Measurements from ENCODE around the gene ANHX.

The ANHX gene

GRCh38 chr12:133231001-133231400, 4.7 kb downstream of the ANHX start:
- H3K9me3 ChIP-seq (ENCODE audit: control insufficient read depth, low read length), result peaks cover 88% of the 10 kb centered on the region
- H3K36me3 ChIP-seq (ENCODE audit: control insufficient read depth, insufficient read depth, low read length), result no peaks in the 10 kb centered on the region
- H3K4me3 ChIP-seq (ENCODE audit: extremely low read depth, insufficient read depth, low read length, poor library complexity, severe bottlenecking), result no peak overlapping the region
- H3K4me1 ChIP-seq (ENCODE audit: control insufficient read depth, insufficient read depth, low read length, poor library complexity, severe bottlenecking), result no peaks in the 10 kb centered on the region
- H3K27ac ChIP-seq (ENCODE audit: low read depth, low read length, severe bottlenecking), result no peak overlapping the region
- 68 to 71% methylated on average over 3 of the region's 3 CpGs for WGBS, 2 experiments (ENCODE audit: insufficient coverage in 2 of 2)

GRCh38 chr12:133227281-133227852, 8.3 kb downstream of the ANHX start:
- Histone ChIP-seq H3K36me3 (ENCODE audit: control insufficient read depth, insufficient read depth, low read length) (no peaks in the 10 kb centered on the region), H3K4me3 (ENCODE audit: extremely low read depth, insufficient read depth, low read length, poor library complexity, severe bottlenecking) (no peak overlapping the region), H3K4me1 (ENCODE audit: control insufficient read depth, insufficient read depth, low read length, poor library complexity, severe bottlenecking) (no peaks in the 10 kb centered on the region), H3K9me3 (ENCODE audit: control insufficient read depth, low read length) (peaks cover 86% of the 10 kb centered on the region), H3K27ac (ENCODE audit: low read depth, low read length, severe bottlenecking) (no peak overlapping the region)
- 59 to 61% methylated on average over 6 to 7 of the region's 7 CpGs for WGBS, 2 experiments (ENCODE audit: insufficient coverage in 2 of 2)

- Histone ChIP-seq H3K27ac (ENCODE audit: low read depth, low read length, severe bottlenecking) (no peak overlapping the region), H3K4me3 (ENCODE audit: extremely low read depth, insufficient read depth, low read length, poor library complexity, severe bottlenecking) (no peak overlapping the region), H3K9me3 (ENCODE audit: control insufficient read depth, low read length) (peaks cover 84% of the 10 kb centered on the region), H3K4me1 (ENCODE audit: control insufficient read depth, insufficient read depth, low read length, poor library complexity, severe bottlenecking) (no peaks in the 10 kb centered on the region), H3K36me3 (ENCODE audit: control insufficient read depth, insufficient read depth, low read length) (no peaks in the 10 kb centered on the region)
- 77 to 83% methylated on average over 7 of the region's 8 CpGs for WGBS, 2 experiments (ENCODE audit: insufficient coverage in 2 of 2)
These were observed 9.0 kb downstream of the ANHX start for GRCh38 chr12:133226690-133227089.

- Histone ChIP-seq H3K4me3 (ENCODE audit: extremely low read depth, insufficient read depth, low read length, poor library complexity, severe bottlenecking) (no peak overlapping the region), H3K36me3 (ENCODE audit: control insufficient read depth, insufficient read depth, low read length) (no peaks in the 10 kb centered on the region), H3K4me1 (ENCODE audit: control insufficient read depth, insufficient read depth, low read length, poor library complexity, severe bottlenecking) (no peaks in the 10 kb centered on the region), H3K27ac (ENCODE audit: low read depth, low read length, severe bottlenecking) (no peak overlapping the region), H3K9me3 (ENCODE audit: control insufficient read depth, low read length) (peaks cover 86% of the 10 kb centered on the region)
- WGBS, 2 experiments (ENCODE audit: insufficient coverage in 2 of 2), result 67 to 68% methylated on average over 3 to 4 of the region's 4 CpGs
These were observed 10.2 kb downstream of the ANHX start for GRCh38 chr12:133225527-133225926.

- no peaks in the 10 kb centered on the region for H3K4me1 ChIP-seq (ENCODE audit: control insufficient read depth, insufficient read depth, low read length, poor library complexity, severe bottlenecking)
- 76 to 84% methylated on average over 7 to 8 of the region's 10 CpGs for WGBS, 2 experiments (ENCODE audit: insufficient coverage in 2 of 2)
- peaks cover 84% of the 10 kb centered on the region for H3K9me3 ChIP-seq (ENCODE audit: control insufficient read depth, low read length)
- no peaks in the 10 kb centered on the region for H3K36me3 ChIP-seq (ENCODE audit: control insufficient read depth, insufficient read depth, low read length)
- H3K4me3 ChIP-seq (ENCODE audit: extremely low read depth, insufficient read depth, low read length, poor library complexity, severe bottlenecking), result no peak overlapping the region
- no peak overlapping the region for H3K27ac ChIP-seq (ENCODE audit: low read depth, low read length, severe bottlenecking)
These were observed 13.5 kb downstream of the ANHX start for GRCh38 chr12:133222211-133222610.

- 70 to 76% methylated on average over 16 of the region's 16 CpGs for WGBS, 2 experiments (ENCODE audit: insufficient coverage in 2 of 2)
- Histone ChIP-seq H3K4me3 (ENCODE audit: extremely low read depth, insufficient read depth, low read length, poor library complexity, severe bottlenecking) (no peak overlapping the region), H3K27ac (ENCODE audit: low read depth, low read length, severe bottlenecking) (no peak overlapping the region), H3K4me1 (ENCODE audit: control insufficient read depth, insufficient read depth, low read length, poor library complexity, severe bottlenecking) (no peaks in the 10 kb centered on the region), H3K36me3 (ENCODE audit: control insufficient read depth, insufficient read depth, low read length) (no peaks in the 10 kb centered on the region), H3K9me3 (ENCODE audit: control insufficient read depth, low read length) (peaks cover 83% of the 10 kb centered on the region)
These were observed 14.4 kb downstream of the ANHX start for GRCh38 chr12:133221241-133221640.

DNA sequence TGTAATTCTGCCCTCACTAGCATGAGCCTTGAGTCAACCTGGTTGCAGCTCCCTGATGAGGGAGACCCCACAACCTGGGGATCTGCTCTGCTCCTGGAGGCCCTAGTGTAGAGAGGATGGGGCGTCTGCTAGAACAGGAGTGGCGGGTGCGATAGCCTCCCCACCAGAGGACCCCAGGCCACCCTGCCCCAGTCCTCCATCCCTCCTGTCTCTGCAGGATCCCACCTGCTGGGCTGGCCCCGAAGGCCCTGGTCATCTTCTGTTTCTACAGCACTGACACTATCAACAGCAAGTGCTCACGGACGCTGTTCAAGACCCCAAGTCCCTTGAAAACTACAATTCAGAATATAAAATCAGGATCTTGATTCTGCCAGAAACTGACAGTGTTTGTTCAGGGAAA, 15.2 kb downstream of the ANHX start:
- Histone ChIP-seq H3K36me3 (ENCODE audit: control insufficient read depth, insufficient read depth, low read length) (no peaks in the 10 kb centered on the region), H3K9me3 (ENCODE audit: control insufficient read depth, low read length) (peaks cover 82% of the 10 kb centered on the region), H3K4me1 (ENCODE audit: control insufficient read depth, insufficient read depth, low read length, poor library complexity, severe bottlenecking) (no peaks in the 10 kb centered on the region), H3K4me3 (ENCODE audit: extremely low read depth, insufficient read depth, low read length, poor library complexity, severe bottlenecking) (no peak overlapping the region), H3K27ac (ENCODE audit: low read depth, low read length, severe bottlenecking) (no peak overlapping the region)
- 83 to 87% methylated on average over 2 to 6 of the region's 6 CpGs for WGBS, 2 experiments (ENCODE audit: insufficient coverage in 2 of 2)

DNA sequence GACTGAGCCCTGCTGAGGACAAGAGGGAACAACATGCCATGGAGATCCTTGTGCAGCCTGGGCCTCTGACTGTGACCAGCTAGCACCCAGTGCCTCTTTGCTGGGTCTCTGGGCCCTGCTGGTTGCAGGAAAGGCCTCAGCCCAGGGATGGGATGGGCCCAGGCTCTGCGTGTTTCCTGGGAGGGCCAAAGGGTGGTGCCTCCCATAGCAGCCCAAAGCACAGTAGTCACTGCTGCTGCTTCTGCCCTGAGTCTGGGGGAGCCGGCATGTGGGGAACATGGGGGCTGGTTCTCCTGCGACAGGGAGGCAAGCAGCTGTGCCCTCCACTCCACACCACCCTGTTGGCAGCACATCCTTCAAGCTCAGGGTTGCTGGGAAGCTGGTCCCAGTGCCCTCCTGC, 18.5 kb downstream of the ANHX start:
- Histone ChIP-seq H3K4me3 (ENCODE audit: extremely low read depth, insufficient read depth, low read length, poor library complexity, severe bottlenecking) (no peak overlapping the region), H3K9me3 (ENCODE audit: control insufficient read depth, low read length) (peaks cover 84% of the 10 kb centered on the region), H3K27ac (ENCODE audit: low read depth, low read length, severe bottlenecking) (no peak overlapping the region), H3K36me3 (ENCODE audit: control insufficient read depth, insufficient read depth, low read length) (no peaks in the 10 kb centered on the region), H3K4me1 (ENCODE audit: control insufficient read depth, insufficient read depth, low read length, poor library complexity, severe bottlenecking) (no peaks in the 10 kb centered on the region)
- WGBS, 2 experiments (ENCODE audit: insufficient coverage in 2 of 2), result 17 to 54% methylated on average over 1 to 3 of the region's 3 CpGs

DNA sequence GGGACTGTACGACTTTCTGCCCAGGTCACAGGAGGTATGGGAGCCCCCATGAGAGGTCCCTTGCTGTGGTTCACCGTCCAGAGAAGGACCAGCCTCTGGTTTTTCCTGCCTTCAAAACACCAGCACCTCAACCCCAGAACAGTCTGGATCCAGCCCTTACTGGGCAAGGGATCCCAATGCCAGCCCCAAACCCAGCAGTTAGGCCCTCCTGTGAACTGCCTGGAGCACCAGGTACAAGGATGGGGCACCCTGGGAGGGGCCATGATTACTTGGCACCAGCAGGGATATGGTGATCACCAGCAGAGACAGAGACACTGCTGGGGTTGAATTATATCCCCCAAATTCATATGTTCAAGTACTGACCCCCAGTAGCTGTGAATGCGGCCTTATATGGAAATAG, 20.0 kb downstream of the ANHX start:
- peaks cover 78% of the 10 kb centered on the region for H3K9me3 ChIP-seq (ENCODE audit: control insufficient read depth, low read length)
- WGBS, 2 experiments (ENCODE audit: insufficient coverage in 2 of 2), result 67 to 70% methylated on average over 2 to 3 of the region's 3 CpGs
- H3K4me3 ChIP-seq (ENCODE audit: extremely low read depth, insufficient read depth, low read length, poor library complexity, severe bottlenecking), result no peak overlapping the region
- H3K27ac ChIP-seq (ENCODE audit: low read depth, low read length, severe bottlenecking), result no peak overlapping the region
- H3K36me3 ChIP-seq (ENCODE audit: control insufficient read depth, insufficient read depth, low read length), result no peaks in the 10 kb centered on the region
- H3K4me1 ChIP-seq (ENCODE audit: control insufficient read depth, insufficient read depth, low read length, poor library complexity, severe bottlenecking), result no peaks in the 10 kb centered on the region

GRCh38 chr12:133206390-133206789, 29.3 kb downstream of the ANHX start:
- Histone ChIP-seq H3K4me1 (ENCODE audit: control insufficient read depth, insufficient read depth, low read length, poor library complexity, severe bottlenecking) (no peaks in the 10 kb centered on the region), H3K9me3 (ENCODE audit: control insufficient read depth, low read length) (peaks cover 83% of the 10 kb centered on the region), H3K4me3 (ENCODE audit: extremely low read depth, insufficient read depth, low read length, poor library complexity, severe bottlenecking) (no peak overlapping the region), H3K36me3 (ENCODE audit: control insufficient read depth, insufficient read depth, low read length) (peaks cover 32% of the 10 kb centered on the region), H3K27ac (ENCODE audit: low read depth, low read length, severe bottlenecking) (no peak overlapping the region)
- WGBS, 2 experiments (ENCODE audit: insufficient coverage in 2 of 2), result 100% methylated on average over 1 of the region's 2 CpGs; no CpG with 5 or more reads in 1 of the 2 experiments

DNA sequence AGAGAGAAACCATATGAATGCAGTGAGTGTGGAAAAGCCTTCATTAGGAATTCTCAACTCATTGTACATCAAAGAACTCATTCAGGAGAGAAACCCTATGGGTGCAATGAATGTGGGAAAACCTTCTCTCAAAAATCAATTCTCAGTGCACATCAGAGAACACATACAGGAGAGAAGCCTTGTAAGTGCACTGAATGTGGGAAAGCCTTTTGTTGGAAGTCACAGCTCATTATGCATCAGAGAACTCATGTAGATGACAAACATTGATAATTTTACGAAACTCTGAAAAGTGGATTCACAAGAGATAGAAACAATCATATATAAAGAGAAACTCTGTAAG, 31.4 kb downstream of the ANHX start:
- Histone ChIP-seq H3K36me3 (ENCODE audit: control insufficient read depth, insufficient read depth, low read length) (peaks cover 42% of the 10 kb centered on the region), H3K4me1 (ENCODE audit: control insufficient read depth, insufficient read depth, low read length, poor library complexity, severe bottlenecking) (no peaks in the 10 kb centered on the region), H3K27ac (ENCODE audit: low read depth, low read length, severe bottlenecking) (no peak overlapping the region), H3K9me3 (ENCODE audit: control insufficient read depth, low read length) (peaks cover 81% of the 10 kb centered on the region), H3K4me3 (ENCODE audit: extremely low read depth, insufficient read depth, low read length, poor library complexity, severe bottlenecking) (no peak overlapping the region)
- WGBS, 2 experiments (ENCODE audit: insufficient coverage in 2 of 2), result no CpG with 5 or more reads among the region's 1 CpG

Measured in mesodermal cell (in vitro differentiated cells).